Loucy (cell line): Measurements from ENCODE around the gene PGA3.

Experiments
- H2AFZ ChIP-seq: fragments of 200-600 bp; sonication (generic); 2 replicates; pipeline ENCODE4 v1.6.0; 2016; ENCODE audit warnings: antibody characterized with exemption, mild to moderate bottlenecking, low read length, moderate library complexity
- H3F3A ChIP-seq: fragments of 200-600 bp; 2 replicates; pipeline ENCODE4 v1.6.0; 2016; ENCODE audit warnings: antibody characterized with exemption, low read depth, mild to moderate bottlenecking
- H3K27me3 ChIP-seq: fragments of 200-600 bp; sonication (generic); 2 replicates; pipeline ENCODE4 v1.6.1; 2014; ENCODE audit warnings: low read length, mild to moderate bottlenecking; ENCODE audit not compliant: insufficient read depth, poor library complexity, severe bottlenecking
- H3K36me3 ChIP-seq: fragments of 200-600 bp; sonication (generic); 2 replicates; pipeline ENCODE4 v1.6.1; 2016; ENCODE audit warnings: low read length; ENCODE audit not compliant: insufficient read depth
- H3K4me1 ChIP-seq: fragments of 200-600 bp; sonication (generic); 2 replicates; pipeline ENCODE4 v1.5.1; 2014; ENCODE audit warnings: low read length, mild to moderate bottlenecking; ENCODE audit not compliant: insufficient read depth, poor library complexity, severe bottlenecking
- H3K4me2 ChIP-seq: fragments of 200-600 bp; sonication (generic); 2 replicates; pipeline ENCODE4 v1.6.0; 2014; ENCODE audit warnings: antibody characterized with exemption, low read length, low read depth, mild to moderate bottlenecking; ENCODE audit not compliant: poor library complexity, severe bottlenecking
- H3K4me3 ChIP-seq: fragments of 200-600 bp; sonication (generic); 2 replicates; pipeline ENCODE4 v1.5.1; 2014; ENCODE audit warnings: low read length, mild to moderate bottlenecking, mixed read lengths; ENCODE audit not compliant: poor library complexity, severe bottlenecking
- H3K79me2 ChIP-seq: fragments of 200-600 bp; sonication (generic); 2 replicates; pipeline ENCODE4 v1.6.1; 2014; ENCODE audit warnings: low read length; ENCODE audit not compliant: insufficient read depth
- H3K9ac ChIP-seq: fragments of 200-600 bp; sonication (generic); 2 replicates; pipeline ENCODE4 v1.6.0; 2014; ENCODE audit warnings: mild to moderate bottlenecking, low read depth, low read length, moderate library complexity; ENCODE audit not compliant: poor library complexity, severe bottlenecking
- H3K9me2 ChIP-seq: fragments of 200-600 bp; sonication (generic); replicated peaks from 2 replicates; pipeline ENCODE4 v1.6.1; 2016; ENCODE audit warnings: low read depth, low read length, mixed read lengths
- H3K9me3 ChIP-seq: fragments of 200-600 bp; sonication (generic); 2 replicates; pipeline ENCODE4 v1.6.1; 2014; ENCODE audit warnings: mild to moderate bottlenecking, antibody characterized with exemption, low read length, low read depth; ENCODE audit not compliant: insufficient read depth
- H4K20me1 ChIP-seq: fragments of 200-600 bp; sonication (generic); 2 replicates; pipeline ENCODE4 v1.6.0; 2014; ENCODE audit warnings: antibody characterized with exemption, low read length, mild to moderate bottlenecking; ENCODE audit not compliant: insufficient read depth, poor library complexity, severe bottlenecking
- CTCF ChIP-seq: fragments of 200-600 bp; sonication (generic); conservative IDR thresholded peaks from 2 replicates; pipeline ENCODE4 v1.5.1; 2014; ENCODE audit warnings: mild to moderate bottlenecking, antibody characterized with exemption, low read length
- EZH2phosphoT487 ChIP-seq: fragments of 200-600 bp; IDR thresholded peaks from 2 replicates; pipeline ENCODE4 v1.6.1; 2018; ENCODE audit warnings: antibody characterized with exemption, mild to moderate bottlenecking, moderate library complexity, borderline replicate concordance

The PGA3 gene

GRCh38 chr11:61259363-61259762, 56.0 kb downstream of the PGA3 start:
- Histone ChIP-seq H3K4me2 (no peak overlapping the region), H3F3A (no peaks in the 10 kb centered on the region), H3K9ac (no peak overlapping the region), H3K9me2 (no peaks in the 10 kb centered on the region), H3K27me3 (no peaks in the 10 kb centered on the region), H3K9me3 (no peaks in the 10 kb centered on the region), H3K36me3 (no peaks in the 10 kb centered on the region), H2AFZ (no peak overlapping the region), H3K4me1 (no peaks in the 10 kb centered on the region), H4K20me1 (no peaks in the 10 kb centered on the region), H3K79me2 (no peaks in the 10 kb centered on the region), H3K4me3 (no peak overlapping the region)
- TF ChIP-seq CTCF (no peak), EZH2phosphoT487 (no peak)
